Caki2 (cell line): Measurements from ENCODE around the gene ERC2. TPM values are rescaled to one million over a fixed set of nuclear protein-coding genes. Genes with fewer than 3 reads are reported as not detected.

ENCODE experiments used
- DNase-seq: peaks from one replicate; pipeline ENCODE4 v3.0.0-alpha.2; 2015; ENCODE audit warnings: low read depth
- in situ Hi-C: cut with HindIII; loops from 2 replicates; pipeline ENCODE4 v1.10.0; 2016; ENCODE audit warnings: low sequenced_read_pairs, low pct_unique_long_range_greater_than_20kb, mixed read lengths
- total RNA-seq: library from RNA; depleted of rRNA; stranded (reverse); fragments of >200 nt; shearing (Covaris generic); gene quantifications from 2 replicates; pipeline ENCODE4 v1.2.3, GENCODE V29; 2014; ENCODE audit warnings: low replicate concordance

Gene ERC2
- total RNA-seq, 1 experiment from 2014 or later, result not detected

DNA sequence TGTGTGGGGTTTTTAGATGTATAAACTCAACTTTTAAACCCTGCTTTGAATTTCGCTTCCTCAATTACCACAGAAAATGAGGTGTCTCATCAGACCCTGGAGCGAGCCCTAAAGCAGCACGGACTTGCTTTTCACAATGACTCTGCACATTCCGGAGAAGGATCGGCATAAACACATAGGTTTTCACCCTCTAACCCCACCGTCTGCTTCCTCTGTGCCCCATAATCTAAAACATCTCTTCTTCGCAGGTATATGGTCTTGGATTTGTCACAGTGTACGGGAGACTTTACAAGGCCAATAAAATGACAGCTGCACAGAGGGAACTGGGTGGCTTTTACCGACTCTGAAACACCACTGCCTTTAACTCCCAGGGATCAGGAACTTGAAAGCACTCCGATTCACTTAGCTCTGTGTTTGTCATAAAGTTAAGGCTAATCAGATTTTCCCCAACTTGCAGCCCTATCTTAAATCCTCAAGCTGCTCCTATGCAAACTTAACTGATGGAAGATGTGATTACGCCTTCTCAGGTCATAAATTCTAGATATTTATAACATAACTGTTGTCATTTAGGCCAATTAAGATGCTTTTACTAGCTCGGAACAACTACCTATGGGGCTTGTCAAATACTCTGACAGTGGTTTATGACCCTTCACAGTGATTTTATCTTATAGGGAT, 847.8 kb downstream of the ERC2 start:
- in situ Hi-C loops, result no loop called here
- DNase-seq, result no peak

DNA sequence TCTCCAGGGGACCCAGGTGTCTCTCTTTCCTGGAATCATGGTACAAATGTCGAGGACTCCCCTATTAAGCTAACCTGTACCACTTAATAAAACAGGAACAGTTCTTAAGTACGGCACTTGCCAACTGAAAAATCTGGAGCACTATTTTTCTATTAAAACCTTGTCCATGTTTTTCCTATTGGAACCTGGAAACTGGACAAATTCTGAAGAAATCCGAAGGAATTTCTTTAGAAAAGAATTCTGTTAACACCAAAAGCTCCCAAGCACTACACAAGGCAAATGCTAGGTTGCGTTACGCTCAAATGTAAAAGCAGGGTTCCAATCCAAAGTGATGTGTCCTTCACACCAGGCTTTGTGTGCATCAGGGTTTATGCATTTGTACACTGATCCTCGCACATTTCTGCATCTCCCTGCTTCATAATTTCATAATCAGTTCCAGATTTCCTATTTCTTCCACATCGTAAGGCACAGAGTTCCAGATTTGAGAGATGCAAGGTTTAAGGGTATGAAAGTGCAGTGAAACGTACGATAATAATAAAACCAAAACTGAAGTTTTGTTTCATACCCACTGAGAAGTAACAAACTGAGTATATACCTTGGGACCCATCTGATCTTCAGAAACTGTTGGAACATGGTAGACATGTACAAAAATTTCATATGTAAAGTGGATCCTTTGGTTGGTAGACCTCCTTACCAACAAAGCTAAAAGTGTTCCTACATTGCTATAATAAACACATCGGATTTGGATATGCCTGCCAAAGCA, 849.0 kb downstream of the ERC2 start:
- no peak for DNase-seq
- in situ Hi-C loops, result no loop called here

DNA sequence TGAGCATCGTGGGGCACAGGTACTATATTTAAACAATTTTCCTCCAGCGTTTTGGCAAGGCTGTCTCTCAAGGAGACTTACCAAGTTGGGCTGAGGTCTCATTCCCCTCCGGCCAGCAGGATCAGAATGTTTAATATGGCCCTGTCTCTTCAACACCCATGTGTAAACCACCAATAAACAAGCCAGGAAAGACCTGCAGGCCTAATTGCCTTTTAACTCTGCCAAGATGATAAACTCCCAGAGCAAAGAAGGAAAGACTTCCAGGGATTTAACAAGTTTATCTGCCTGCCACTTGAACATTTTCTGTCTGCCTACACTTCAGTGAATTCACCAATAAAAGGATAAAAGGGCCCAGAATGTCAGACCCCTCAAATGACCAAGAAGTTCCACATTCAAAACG, 850.9 kb downstream of the ERC2 start:
- no peak for DNase-seq
- in situ Hi-C loops, result no loop called here

DNA sequence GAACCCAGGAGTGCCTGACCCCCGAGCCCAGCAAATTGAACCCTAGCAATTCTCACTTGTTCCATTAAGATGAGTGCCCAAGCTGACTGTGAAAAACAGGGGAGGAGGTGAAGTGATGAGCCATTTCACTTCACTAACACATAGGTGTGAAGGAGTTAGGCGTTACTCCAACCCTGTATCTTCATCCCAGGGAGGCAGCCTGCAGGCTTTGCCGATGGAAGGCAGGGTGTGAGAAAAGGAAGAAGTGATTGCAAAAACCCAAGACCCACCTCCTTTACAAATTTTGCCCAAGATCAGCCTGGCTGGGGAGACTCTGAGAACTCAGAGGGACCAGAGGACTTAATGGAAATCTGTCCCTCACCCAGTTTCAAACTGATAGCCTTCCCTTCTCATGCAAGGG, 851.5 kb downstream of the ERC2 start:
- in situ Hi-C loops, result no loop called here
- no peak for DNase-seq

- in situ Hi-C loops, result no loop called here
- DNase-seq, result no peak
Observed at GRCh38 chr3:55615694-55616295, 852.5 kb downstream of the ERC2 start.

- no peak for DNase-seq
- in situ Hi-C loops, result no loop called here
Observed at GRCh38 chr3:55615039-55615693, 853.1 kb downstream of the ERC2 start.

GRCh38 chr3:55611121-55611520, 857.1 kb downstream of the ERC2 start:
- in situ Hi-C loops, result no loop called here
- DNase-seq, result no peak

- in situ Hi-C loops, result no loop called here
- no peak for DNase-seq
Observed at GRCh38 chr3:55609230-55609827, 858.9 kb downstream of the ERC2 start.

- in situ Hi-C loops, result no loop called here
- DNase-seq, result no peak
Observed at GRCh38 chr3:55608301-55608937, 859.8 kb downstream of the ERC2 start.

DNA sequence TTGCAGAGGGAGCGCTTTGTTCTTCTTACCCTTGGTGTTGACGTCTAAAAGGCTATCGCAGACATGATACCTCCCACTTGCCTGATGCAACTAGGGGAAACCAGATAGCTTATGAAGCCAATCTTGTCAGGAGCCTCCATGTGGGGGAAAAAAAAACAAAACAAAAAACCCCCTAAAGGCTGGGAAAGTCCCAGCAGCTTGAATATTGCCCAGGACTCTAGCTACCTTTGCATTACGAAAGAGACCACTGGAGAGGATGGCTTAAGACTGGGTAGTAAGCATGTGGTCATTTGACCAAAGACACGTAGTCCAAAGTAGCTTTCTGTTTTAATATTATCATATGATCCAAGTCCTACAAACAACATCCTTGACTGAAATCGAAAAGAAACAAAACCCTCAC, 860.4 kb downstream of the ERC2 start:
- in situ Hi-C loops, result no loop called here
- no peak for DNase-seq

- no peak for DNase-seq
- in situ Hi-C loops, result no loop called here
Observed at GRCh38 chr3:55607175-55607574, 861.1 kb downstream of the ERC2 start.

- in situ Hi-C loops, result no loop called here
- DNase-seq, result no peak
Observed at GRCh38 chr3:55605443-55606236, 862.6 kb downstream of the ERC2 start.

- in situ Hi-C loops, result no loop called here
Observed at GRCh38 chr3:55604846-55605245, 863.4 kb downstream of the ERC2 start.

DNA sequence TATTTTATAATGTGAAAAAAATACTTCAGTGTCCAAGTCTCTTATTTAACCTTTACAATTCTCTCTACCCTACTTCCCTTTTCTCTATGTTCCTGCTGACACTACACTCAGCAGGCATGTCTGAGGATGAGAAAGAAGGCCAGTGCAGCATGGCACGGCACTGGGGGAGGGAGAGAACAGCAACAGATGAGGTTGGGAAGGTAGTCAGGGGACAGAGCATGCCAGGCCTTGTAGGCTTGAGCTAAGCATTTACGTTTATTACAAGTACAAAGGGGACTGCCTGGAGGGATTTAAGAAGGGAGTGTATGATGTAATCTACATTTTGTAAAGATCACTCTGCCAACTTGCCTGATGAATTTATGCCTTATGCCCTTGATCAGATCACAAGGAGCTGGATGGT, 863.9 kb downstream of the ERC2 start:
- in situ Hi-C loops, result no loop called here
- no peak for DNase-seq

More at GRCh38 chr3:55604846-55605245, 863.4 kb downstream of the ERC2 start:
- DNase-seq, result no peak

DNA sequence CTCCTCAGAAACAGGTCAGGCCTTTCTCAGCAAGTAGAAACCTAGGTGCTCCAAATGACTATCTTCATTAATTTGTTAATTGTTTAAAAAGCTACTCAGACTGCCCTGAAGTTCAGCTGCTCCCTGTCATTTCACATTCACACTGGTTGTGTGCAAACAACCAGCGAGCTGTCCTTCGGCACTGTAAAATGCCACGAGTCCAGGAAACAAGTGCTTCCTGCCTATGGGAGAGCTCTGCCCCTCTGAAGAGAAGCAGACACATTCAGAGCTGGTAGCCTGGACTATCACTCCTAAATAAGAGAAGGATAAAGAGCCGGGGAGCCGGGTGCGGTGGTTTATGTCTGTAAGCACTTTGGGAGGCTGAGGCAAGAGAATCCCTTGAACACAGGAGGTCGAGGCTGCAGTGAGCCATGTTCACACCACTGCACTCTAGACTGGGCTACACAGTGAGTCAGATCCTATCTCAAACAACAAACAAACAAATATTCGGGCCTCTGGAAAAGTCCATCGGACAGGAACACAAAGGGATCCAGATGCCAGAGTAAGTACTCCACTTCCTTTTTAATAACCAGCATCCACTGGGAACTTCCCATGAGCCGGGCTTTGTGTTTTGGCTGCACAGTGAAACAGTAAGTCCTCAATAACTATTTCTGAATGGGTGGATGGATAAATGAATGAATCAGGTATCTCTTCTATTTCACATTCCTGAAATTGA, 866.7 kb downstream of the ERC2 start:
- no peak for DNase-seq
- in situ Hi-C loops, result no loop called here

DNA sequence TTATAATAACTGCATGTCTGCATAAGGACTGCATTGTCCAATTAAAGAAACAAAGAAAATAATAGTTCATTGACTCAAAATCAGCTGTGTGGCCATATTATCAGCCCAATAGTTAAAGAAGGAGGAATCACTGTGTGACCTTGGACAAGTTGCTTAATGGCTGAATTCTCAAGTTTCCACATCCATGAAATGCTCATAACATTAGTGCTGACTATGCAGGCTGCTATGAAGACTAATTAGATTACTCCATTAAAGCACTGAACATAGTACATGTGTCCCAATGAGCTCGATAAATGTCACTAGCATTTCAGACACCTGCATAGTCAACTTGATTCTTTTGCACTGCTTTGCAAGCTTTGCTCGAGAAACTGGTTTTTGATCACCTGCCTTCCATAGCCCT, 870.0 kb downstream of the ERC2 start:
- no peak for DNase-seq
- in situ Hi-C loops, result no loop called here

DNA sequence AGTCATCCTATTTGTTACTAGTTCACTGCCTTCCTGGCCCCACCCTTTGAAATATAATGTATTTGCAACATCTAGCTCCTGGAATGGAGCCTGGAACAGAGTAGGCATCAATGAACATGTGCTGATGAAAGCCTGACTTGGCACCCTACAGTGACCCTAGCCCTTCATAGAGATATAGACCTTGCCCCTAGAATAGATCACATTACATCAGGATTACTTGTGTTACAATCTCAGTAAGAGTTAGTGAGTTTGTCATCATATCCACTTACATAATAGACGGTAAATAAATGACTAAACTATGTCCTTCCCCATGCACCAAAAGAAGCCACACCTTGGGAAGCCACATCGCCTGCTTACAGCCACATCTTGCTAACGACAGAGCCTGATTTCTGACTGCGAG, 870.6 kb downstream of the ERC2 start:
- in situ Hi-C loops, result no loop called here
- DNase-seq, result no peak
